HFFc6 (cell line): ENCODE measurements around the gene MYO18B. TPM values are rescaled to one million over a fixed set of nuclear protein-coding genes. Genes with fewer than 3 reads are reported as not detected.
A peak's percentile ranks its signal among the peaks of the same experiment; 100 is the strongest.

Source experiments
- DNase-seq: peaks from one replicate; pipeline ENCODE4 v3.0.0-alpha.2; 2018
- H3K27ac Mint-ChIP-seq: 2 replicates; pipeline ENCODE4 v1.8.0; 2020; ENCODE audit warnings: mild to moderate bottlenecking, mixed read lengths
- H3K27me3 Mint-ChIP-seq: 2 replicates; pipeline ENCODE4 v1.8.0; 2021; ENCODE audit warnings: mild to moderate bottlenecking, moderate library complexity, mixed read lengths; ENCODE audit not compliant: insufficient read depth
- H3K36me3 Mint-ChIP-seq: 2 replicates; pipeline ENCODE4 v1.8.0; 2021; ENCODE audit warnings: low read depth, mixed read lengths
- H3K4me1 Mint-ChIP-seq: 2 replicates; pipeline ENCODE4 v1.8.0; 2020; ENCODE audit warnings: low read depth, mixed read lengths
- H3K4me3 Mint-ChIP-seq: 2 replicates; pipeline ENCODE4 v1.8.0; 2020; ENCODE audit warnings: mild to moderate bottlenecking, moderate library complexity, mixed read lengths
- H3K9me3 Mint-ChIP-seq: 2 replicates; pipeline ENCODE4 v1.8.0; 2020; ENCODE audit warnings: mild to moderate bottlenecking, mixed read lengths
- total RNA-seq, 6 experiments: library from RNA; stranded (reverse); fragmentation: NEBNext Ultra II Directional; extraction: Animal tissue kit (Norgen Biotek cat#: 25700); gene quantifications; 2 replicates in 1 of 6; 3 replicates in 5 of 6; pipeline ENCODE4 v1.2.3, GENCODE V29; 2021
- TF ChIP-seq, protein P1 (sequence below): fragments of 200-600 bp; sonication (generic); IDR thresholded peaks from 2 replicates; pipeline ENCODE4 v1.5.0; 2021; ENCODE audit warnings: antibody characterized with exemption, mild to moderate bottlenecking

Gene MYO18B
- total RNA-seq, 6 experiments from 2014 or later, result 0.02 TPM; not detected in 5

DNA sequence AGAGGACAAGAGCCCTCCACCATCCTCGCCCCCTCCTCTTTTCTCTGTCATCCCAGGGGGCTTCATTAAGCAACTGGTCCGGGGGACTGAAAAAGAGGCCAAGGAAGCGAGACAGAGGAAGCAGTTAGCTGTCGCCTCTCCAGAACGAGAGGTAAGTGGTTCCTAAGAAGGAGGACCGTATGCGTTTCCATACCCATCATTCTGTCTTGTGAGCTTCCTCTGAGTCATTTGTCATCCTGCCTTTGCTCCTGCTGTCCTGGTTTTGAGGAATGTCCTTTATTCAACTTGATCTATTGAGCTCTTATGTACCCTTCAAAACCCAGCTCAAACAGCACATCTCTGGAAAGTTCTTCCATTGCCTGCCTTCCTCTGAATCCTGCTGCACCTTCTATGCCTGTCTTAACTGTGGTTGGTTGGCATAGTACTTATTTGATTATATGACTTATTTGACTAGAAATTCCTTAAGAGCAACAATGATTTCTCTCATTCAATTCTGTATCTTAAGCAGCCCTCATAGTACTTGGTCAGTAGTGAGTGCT is 21.3 kb downstream of the MYO18B start:
- H3K9me3 Mint-ChIP-seq, result peaks cover 41% of the 10 kb centered on the region
- H3K36me3 Mint-ChIP-seq, result peaks cover 7% of the 10 kb centered on the region
- peaks cover 5% of the 10 kb centered on the region for H3K27me3 Mint-ChIP-seq
- no peak overlapping the region for H3K27ac Mint-ChIP-seq
- peaks cover 19% of the 10 kb centered on the region; the same call in 1 of the 2 replicates for H3K4me1 Mint-ChIP-seq
- no peak for DNase-seq
- TF ChIP-seq, protein P1, sequence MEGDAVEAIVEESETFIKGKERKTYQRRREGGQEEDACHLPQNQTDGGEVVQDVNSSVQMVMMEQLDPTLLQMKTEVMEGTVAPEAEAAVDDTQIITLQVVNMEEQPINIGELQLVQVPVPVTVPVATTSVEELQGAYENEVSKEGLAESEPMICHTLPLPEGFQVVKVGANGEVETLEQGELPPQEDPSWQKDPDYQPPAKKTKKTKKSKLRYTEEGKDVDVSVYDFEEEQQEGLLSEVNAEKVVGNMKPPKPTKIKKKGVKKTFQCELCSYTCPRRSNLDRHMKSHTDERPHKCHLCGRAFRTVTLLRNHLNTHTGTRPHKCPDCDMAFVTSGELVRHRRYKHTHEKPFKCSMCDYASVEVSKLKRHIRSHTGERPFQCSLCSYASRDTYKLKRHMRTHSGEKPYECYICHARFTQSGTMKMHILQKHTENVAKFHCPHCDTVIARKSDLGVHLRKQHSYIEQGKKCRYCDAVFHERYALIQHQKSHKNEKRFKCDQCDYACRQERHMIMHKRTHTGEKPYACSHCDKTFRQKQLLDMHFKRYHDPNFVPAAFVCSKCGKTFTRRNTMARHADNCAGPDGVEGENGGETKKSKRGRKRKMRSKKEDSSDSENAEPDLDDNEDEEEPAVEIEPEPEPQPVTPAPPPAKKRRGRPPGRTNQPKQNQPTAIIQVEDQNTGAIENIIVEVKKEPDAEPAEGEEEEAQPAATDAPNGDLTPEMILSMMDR, result no peak
- H3K4me3 Mint-ChIP-seq, result no peak overlapping the region

- Mint-ChIP-seq H3K36me3 (peaks cover 7% of the 10 kb centered on the region), H3K27ac (no peak overlapping the region), H3K27me3 (peaks cover 7% of the 10 kb centered on the region), H3K4me3 (no peak overlapping the region), H3K9me3 (peaks cover 48% of the 10 kb centered on the region), H3K4me1 (peaks cover 10% of the 10 kb centered on the region; the same call in 1 of the 2 replicates)
- TF ChIP-seq, protein P1, result 0 out of 2 replicates have a peak, but pooled peaks have one; percentile 11
- DNase-seq, result no peak
Observed at GRCh38 chr22:25764270-25765015, 22.5 kb downstream of the MYO18B start.

GRCh38 chr22:25765016-25765367 is 23.0 kb downstream of the MYO18B start:
- peaks cover 6% of the 10 kb centered on the region; the same call in 1 of the 2 replicates for H3K4me1 Mint-ChIP-seq
- no peak overlapping the region for H3K27ac Mint-ChIP-seq
- peaks cover 48% of the 10 kb centered on the region for H3K9me3 Mint-ChIP-seq
- no peak overlapping the region for H3K4me3 Mint-ChIP-seq
- H3K36me3 Mint-ChIP-seq, result peaks cover 7% of the 10 kb centered on the region
- DNase-seq, result no peak
- TF ChIP-seq, protein P1, result no peak
- H3K27me3 Mint-ChIP-seq, result peaks cover 8% of the 10 kb centered on the region

DNA sequence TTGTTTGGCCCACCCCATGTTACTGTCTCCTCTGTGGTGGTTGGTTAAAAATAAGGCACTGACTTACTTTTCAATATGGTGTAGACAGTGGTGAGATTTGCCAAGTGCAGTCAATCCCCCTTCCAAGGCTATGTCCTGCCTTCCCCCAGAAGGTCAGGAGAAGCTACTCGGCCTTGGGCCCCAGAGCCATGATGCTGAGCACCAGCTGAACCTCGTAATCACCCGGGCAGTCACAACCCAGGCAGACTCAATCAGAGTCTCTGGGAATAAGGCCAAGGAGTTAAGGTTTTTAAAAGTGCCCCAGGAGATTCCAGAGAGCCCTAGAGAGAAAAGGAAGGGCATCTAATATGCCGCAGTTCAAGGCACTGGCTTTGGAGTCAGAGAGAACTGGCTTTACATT is 23.8 kb downstream of the MYO18B start:
- Mint-ChIP-seq H3K4me3 (no peak overlapping the region), H3K36me3 (peaks cover 7% of the 10 kb centered on the region), H3K9me3 (peaks cover 46% of the 10 kb centered on the region), H3K27me3 (peaks cover 8% of the 10 kb centered on the region), H3K4me1 (peaks cover 6% of the 10 kb centered on the region; the same call in 1 of the 2 replicates), H3K27ac (no peak overlapping the region)
- no peak for DNase-seq
- TF ChIP-seq, protein P1, result no peak

- H3K27me3 Mint-ChIP-seq, result peaks cover 8% of the 10 kb centered on the region
- peaks cover 43% of the 10 kb centered on the region for H3K9me3 Mint-ChIP-seq
- TF ChIP-seq, protein P1, result no peak
- DNase-seq, result no peak
- H3K4me3 Mint-ChIP-seq, result no peak overlapping the region
- peaks cover 7% of the 10 kb centered on the region for H3K36me3 Mint-ChIP-seq
- H3K4me1 Mint-ChIP-seq, result peaks cover 6% of the 10 kb centered on the region; the same call in 1 of the 2 replicates
- H3K27ac Mint-ChIP-seq, result no peak overlapping the region
Observed at GRCh38 chr22:25766418-25766817, 24.4 kb downstream of the MYO18B start.
